ENCODE results near the gene CHGA. TPM values are rescaled to one million over a fixed set of nuclear protein-coding genes. Genes with fewer than 3 reads are reported as not detected.

CHGA gene
- total and polyA plus RNA-seq, 2 of the 8 experiments (the other 6 are each of a cell fraction or from before 2014, with no cell fraction given): 17.5 to 28.2 TPM

DNA sequence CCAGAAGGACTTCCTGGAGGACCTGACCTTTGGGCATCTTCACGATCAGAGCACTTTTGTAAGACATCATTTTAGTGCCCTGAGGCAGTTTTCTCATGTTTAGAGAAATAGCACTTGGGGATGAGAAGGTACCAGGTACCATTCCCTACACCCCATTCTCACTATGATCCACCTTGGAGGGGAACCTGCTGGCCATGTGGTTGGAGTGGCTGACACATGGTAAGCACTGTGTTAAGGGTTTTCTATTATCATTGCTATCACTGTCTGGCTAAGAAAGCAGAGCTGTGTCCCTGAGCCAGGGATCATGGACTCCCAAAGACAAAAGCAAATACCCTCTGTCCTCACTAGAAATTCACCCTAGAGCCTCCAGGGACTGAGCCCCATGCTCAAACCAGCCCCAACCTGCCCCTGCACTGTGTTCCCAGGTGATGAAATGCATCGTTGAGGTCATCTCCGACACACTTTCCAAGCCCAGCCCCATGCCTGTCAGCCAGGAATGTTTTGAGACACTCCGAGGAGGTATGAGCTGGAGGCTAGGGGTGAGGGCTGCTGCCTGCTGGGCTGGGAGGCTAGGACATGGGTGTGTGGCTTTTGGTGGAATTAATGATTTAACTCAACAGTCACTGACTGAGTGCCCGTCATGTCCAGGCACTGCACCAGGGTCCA lies 3.4 kb downstream of the CHGA start:
- 0 out of 2 replicates have a peak overlapping the region, but pooled peaks have one; percentile 46 for H2BK15ac ChIP-seq (ENCODE audit: low read length)
- CTCF ChIA-PET (ENCODE audit: partially characterized antibody): interaction anchor here (2.2 kb wide), 1 partner anchor 10 kb away, joined by 6 read pairs; no protein-coding TSS in a partner anchor
- no peak for FAIRE-seq

More for the DNA sequence above, 3.4 kb downstream of the CHGA start:
- Histone ChIP-seq H3K4ac (replicated peaks; ENCODE audit: insufficient read length, low read depth, low read length) (no peak overlapping the region), H3K23ac (ENCODE audit: insufficient read length) (no peak overlapping the region), H3K36me3 (ENCODE audit: control insufficient read depth in 2 of 4, insufficient read depth in 4 of 4, low read length in 3 of 4) (no peaks in the 10 kb centered on the region), H3K56ac (replicated peaks; ENCODE audit: insufficient read length, low read depth, low read length) (no peak overlapping the region), H2BK20ac (ENCODE audit: low read length) (no peak overlapping the region), H3K18ac (ENCODE audit: extremely low read depth, low read length) (no peak overlapping the region), H2AK5ac (ENCODE audit: low read depth, low read length) (no peak overlapping the region), H3K4me2 (ENCODE audit: insufficient read depth in 1 of 2, low read depth in 2 of 2, low read length in 2 of 2) (no peak overlapping the region), H2BK5ac (ENCODE audit: low read depth, low read length) (no peak overlapping the region), H3K9ac (replicated peaks in 1 of 4; ENCODE audit: extremely low read depth in 1 of 4, low read depth in 3 of 4, low read length in 3 of 4) (no peak overlapping the region), H2AFZ (ENCODE audit: low read length) (no peak overlapping the region), H3K27me3 (replicated peaks in 1 of 4; ENCODE audit: control insufficient read depth in 3 of 4, extremely low read depth in 1 of 4, insufficient read depth in 3 of 4, low read length in 3 of 4) (peaks cover 0 to 1% (median 0%) of the 10 kb centered on the region in 4 experiments; a peak in 3 of 7 replicates), H3K9me3 (ENCODE audit: insufficient read depth in 2 of 2, low read depth in 1 of 2, low read length in 1 of 2) (no peaks in the 10 kb centered on the region), H3K14ac (ENCODE audit: insufficient read length) (no peak overlapping the region), H3K79me2 (ENCODE audit: control insufficient read depth in 1 of 2, insufficient read depth in 2 of 2, low read length in 2 of 2) (no peaks in the 10 kb centered on the region), H3K23me2 (ENCODE audit: low read depth, low read length) (peaks cover 13% of the 10 kb centered on the region; the same call in 1 of the 2 replicates), H4K8ac (ENCODE audit: extremely low read depth, insufficient read depth, low read length) (no peak overlapping the region), H3K4me1 (replicated peaks in 1 of 4; ENCODE audit: control insufficient read depth in 3 of 4, insufficient read depth in 4 of 4, low read length in 3 of 4) (peaks cover 0 to 15% (median 4%) of the 10 kb centered on the region in 4 experiments; a peak in 4 of 7 replicates), H3K27ac (ENCODE audit: low read depth, low read length) (no peak overlapping the region), H4K20me1 (replicated peaks in 1 of 2; ENCODE audit: control insufficient read depth in 1 of 2, insufficient read depth in 2 of 2, low read length in 2 of 2) (peaks cover 0 to 2% of the 10 kb centered on the region in 2 experiments), H4K91ac (replicated peaks; ENCODE audit: insufficient read length, low read length) (no peak overlapping the region), H2BK12ac (ENCODE audit: low read depth, low read length) (no peak overlapping the region), H4K5ac (ENCODE audit: insufficient read length, low read depth, low read length) (no peak overlapping the region), H3K79me1 (ENCODE audit: low read depth, low read length) (no peaks in the 10 kb centered on the region), H2BK120ac (replicated peaks; ENCODE audit: low read depth, low read length) (no peak overlapping the region), H3K4me3 (ENCODE audit: extremely low read depth in 1 of 4, insufficient read depth in 2 of 4, low read depth in 3 of 4, low read length in 4 of 4) (no peak overlapping the region)
- DNase-seq (ENCODE audit: low read depth in 1 of 2, low spot score in 2 of 2): no peak
- 87% methylated on average over 5 of the region's 5 CpGs; no CpG with 5 or more reads in 1 of the 2 experiments for WGBS, 2 experiments (ENCODE audit: extremely low coverage in 1 of 2, insufficient coverage in 1 of 2, insufficient read length in 1 of 2, insufficient replicate concordance in 2 of 2, low coverage in 1 of 2, low lambda C conversion rate in 2 of 2, missing lambda C conversion rate in 1 of 2)
- TF ChIP-seq POLR2A (IDR thresholded peaks at IDR 0.05; ENCODE audit: control extremely low read depth in 1 of 2, low read depth in 2 of 2, low read length in 2 of 2) (no peak), RNF2 (IDR thresholded peaks at IDR 0.05; ENCODE audit: borderline replicate concordance, low read depth, low read length, missing control alignments, poor library complexity, severe bottlenecking) (no peak), NANOG (IDR thresholded peaks at IDR 0.05; ENCODE audit: insufficient read depth, low read depth, low read length, poor library complexity, severe bottlenecking) (no peak), KDM1A (IDR thresholded peaks at IDR 0.05; ENCODE audit: borderline replicate concordance, low read length) (no peak), KDM4A (IDR thresholded peaks at IDR 0.05; ENCODE audit: low read depth, low read length, severe bottlenecking) (no peak), CBX5 (IDR thresholded peaks at IDR 0.05; ENCODE audit: low read depth, low read length) (no peak)
- TF ChIP-seq, protein P1, sequence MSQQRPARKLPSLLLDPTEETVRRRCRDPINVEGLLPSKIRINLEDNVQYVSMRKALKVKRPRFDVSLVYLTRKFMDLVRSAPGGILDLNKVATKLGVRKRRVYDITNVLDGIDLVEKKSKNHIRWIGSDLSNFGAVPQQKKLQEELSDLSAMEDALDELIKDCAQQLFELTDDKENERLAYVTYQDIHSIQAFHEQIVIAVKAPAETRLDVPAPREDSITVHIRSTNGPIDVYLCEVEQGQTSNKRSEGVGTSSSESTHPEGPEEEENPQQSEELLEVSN (IDR thresholded peaks at IDR 0.05): no peak
- POLR2A ChIA-PET (ENCODE audit: partially characterized antibody): no interaction called here

All from H1 (cell line).